AG04450 (cell line): ENCODE measurements around the gene TSPAN31. TPM values are rescaled to one million over a fixed set of nuclear protein-coding genes. Genes with fewer than 3 reads are reported as not detected.

Experiments used
- CTCF ChIA-PET: fragments of 300-600, 350-600 bp; formaldehyde crosslinking; extraction: SDS; loops from one replicate; lab custom pipeline; 2022; ENCODE audit warnings: antibody characterized with exemption, inconsistent platforms; lab: Charles Lee
- POLR2A ChIA-PET: fragments of 350-600 bp; formaldehyde crosslinking; extraction: SDS; loops from one replicate; lab custom pipeline; 2021; ENCODE audit warnings: antibody characterized with exemption, inconsistent platforms; lab: Yijun Ruan, JAX
- DNase-seq: peaks from one replicate; pipeline ENCODE4 v3.0.0-alpha.2; 2011; ENCODE audit warnings: low read depth, low spot score
- H3K27ac ChIP-seq: one replicate; pipeline ENCODE4 v1.5.1; 2012; ENCODE audit warnings: low read depth, low read length, control low read depth
- H3K27me3 ChIP-seq: one replicate; pipeline ENCODE4 v1.6.0; 2012; ENCODE audit warnings: low read length; ENCODE audit not compliant: control insufficient read depth, insufficient read depth
- H3K4me3 ChIP-seq: 2 replicates; pipeline ENCODE4 v1.5.1; 2011; ENCODE audit warnings: mild to moderate bottlenecking, low read depth, low read length, control low read depth
- H3K9me3 ChIP-seq: 2 replicates; pipeline ENCODE4 v1.5.1; 2012; ENCODE audit warnings: low read length; ENCODE audit not compliant: control insufficient read depth, insufficient read depth
- polyA plus RNA-seq: library from polyadenylated mRNA; depleted of rRNA; stranded (reverse); fragments of >200 nt; gene quantifications from 2 replicates; pipeline ENCODE4 v1.2.3, GENCODE V29; 2011
- TF ChIP-seq, protein P1 (sequence below): IDR thresholded peaks from 2 replicates; pipeline ENCODE4 v1.5.1; 2011; ENCODE audit warnings: low read depth, low read length, control low read depth, inconsistent platforms

The TSPAN31 gene
- polyA plus RNA-seq, 1 experiment, result 45.9 TPM

DNA sequence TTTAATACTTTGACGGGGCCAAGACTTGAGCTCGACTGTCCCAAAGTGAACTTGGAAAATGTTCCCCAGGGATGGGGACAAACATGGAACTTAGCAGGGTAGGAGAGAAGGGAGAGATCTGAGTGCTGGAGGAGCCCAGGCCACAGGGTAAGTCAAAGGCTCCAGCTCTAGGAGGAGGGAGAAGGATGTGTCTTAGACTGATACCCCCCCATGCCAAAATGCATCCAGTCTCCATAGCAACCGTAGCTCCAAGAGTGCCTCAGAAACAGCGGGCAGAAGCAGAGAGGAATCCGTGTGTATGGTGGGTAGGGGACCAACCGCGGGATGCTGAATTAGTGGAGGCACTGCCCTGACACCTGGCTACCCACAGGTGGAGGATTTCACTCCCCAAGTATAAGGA is 5.5 kb upstream of the TSPAN31 start:
- CTCF ChIA-PET, result no interaction called here
- H3K27ac ChIP-seq, result no peak overlapping the region
- H3K27me3 ChIP-seq, result peaks cover 76% of the 10 kb centered on the region
- H3K9me3 ChIP-seq, result no peaks in the 10 kb centered on the region; the same call in 1 of the 2 replicates
- TF ChIP-seq, protein P1, sequence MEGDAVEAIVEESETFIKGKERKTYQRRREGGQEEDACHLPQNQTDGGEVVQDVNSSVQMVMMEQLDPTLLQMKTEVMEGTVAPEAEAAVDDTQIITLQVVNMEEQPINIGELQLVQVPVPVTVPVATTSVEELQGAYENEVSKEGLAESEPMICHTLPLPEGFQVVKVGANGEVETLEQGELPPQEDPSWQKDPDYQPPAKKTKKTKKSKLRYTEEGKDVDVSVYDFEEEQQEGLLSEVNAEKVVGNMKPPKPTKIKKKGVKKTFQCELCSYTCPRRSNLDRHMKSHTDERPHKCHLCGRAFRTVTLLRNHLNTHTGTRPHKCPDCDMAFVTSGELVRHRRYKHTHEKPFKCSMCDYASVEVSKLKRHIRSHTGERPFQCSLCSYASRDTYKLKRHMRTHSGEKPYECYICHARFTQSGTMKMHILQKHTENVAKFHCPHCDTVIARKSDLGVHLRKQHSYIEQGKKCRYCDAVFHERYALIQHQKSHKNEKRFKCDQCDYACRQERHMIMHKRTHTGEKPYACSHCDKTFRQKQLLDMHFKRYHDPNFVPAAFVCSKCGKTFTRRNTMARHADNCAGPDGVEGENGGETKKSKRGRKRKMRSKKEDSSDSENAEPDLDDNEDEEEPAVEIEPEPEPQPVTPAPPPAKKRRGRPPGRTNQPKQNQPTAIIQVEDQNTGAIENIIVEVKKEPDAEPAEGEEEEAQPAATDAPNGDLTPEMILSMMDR, result no peak
- H3K4me3 ChIP-seq, result no peak overlapping the region
- POLR2A ChIA-PET, result interaction anchor here (0.5 kb wide), 1 partner anchor 119 kb away, joined by 7 read pairs; no protein-coding TSS in a partner anchor
- DNase-seq, result no peak

- TF ChIP-seq, protein P1, result no peak
- DNase-seq, result no peak
- peaks cover 70% of the 10 kb centered on the region for H3K27me3 ChIP-seq
- no peak overlapping the region for H3K27ac ChIP-seq
- CTCF ChIA-PET, result interaction anchor here (1.7 kb wide), 1 partner anchor 16 kb away, joined by 6 read pairs; no protein-coding TSS in a partner anchor
- no peaks in the 10 kb centered on the region; the same call in 1 of the 2 replicates for H3K9me3 ChIP-seq
- no peak overlapping the region for H3K4me3 ChIP-seq
- POLR2A ChIA-PET, result no interaction called here
Observed at GRCh38 chr12:57739914-57740538, 4.8 kb upstream of the TSPAN31 start.

GRCh38 chr12:57740656-57741412 is 4.0 kb upstream of the TSPAN31 start:
- DNase-seq, result no peak
- no peak overlapping the region for H3K27ac ChIP-seq
- H3K9me3 ChIP-seq, result no peaks in the 10 kb centered on the region; the same call in 1 of the 2 replicates
- TF ChIP-seq, protein P1, result no peak
- CTCF ChIA-PET, result interaction anchor here (1.5 to 1.7 kb wide), 3 partner anchors 15 to 156 kb away, joined by 3 to 6 read pairs (median 3); no protein-coding TSS in a partner anchor
- no peak overlapping the region for H3K4me3 ChIP-seq
- POLR2A ChIA-PET, result interaction anchor here (1.4 kb wide), 1 partner anchor 15 kb away, joined by 3 read pairs; no protein-coding TSS in a partner anchor
- H3K27me3 ChIP-seq, result peaks cover 62% of the 10 kb centered on the region

DNA sequence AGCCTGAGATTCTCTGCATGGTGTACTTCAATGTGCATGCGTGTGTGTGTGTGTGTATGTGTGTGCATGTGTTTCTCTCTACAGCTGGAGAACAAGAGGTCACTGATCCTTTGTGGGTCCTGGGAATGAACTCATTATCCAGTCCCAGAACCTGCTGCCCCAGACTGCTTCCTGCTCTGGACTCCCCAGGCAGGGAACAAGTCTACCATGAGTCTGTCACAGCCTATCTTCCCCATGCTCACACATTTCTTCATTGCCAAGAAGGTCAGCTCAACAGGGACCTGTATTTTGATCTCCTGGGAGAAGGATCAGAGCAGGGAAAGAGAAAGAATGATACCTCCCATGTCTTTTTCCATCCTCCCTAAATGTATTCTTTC is 3.4 kb upstream of the TSPAN31 start:
- no peak for DNase-seq
- TF ChIP-seq, protein P1, result no peak
- Histone ChIP-seq H3K4me3 (no peak overlapping the region), H3K9me3 (no peaks in the 10 kb centered on the region; the same call in 1 of the 2 replicates), H3K27ac (no peak overlapping the region), H3K27me3 (peaks cover 56% of the 10 kb centered on the region)
- ChIA-PET CTCF (interaction anchor here (1.5 to 1.7 kb wide), 3 partner anchors 15 to 157 kb away, joined by 3 to 6 read pairs (median 3); no protein-coding TSS in a partner anchor), POLR2A (interaction anchor here (1.4 kb wide), 1 partner anchor 15 kb away, joined by 3 read pairs; no protein-coding TSS in a partner anchor)
